Neural cell (in vitro differentiated cells): Measurements from ENCODE around the gene LUC7L2. TPM values are rescaled to one million over a fixed set of nuclear protein-coding genes. Genes with fewer than 3 reads are reported as not detected.

Experiments used
- H2AFZ ChIP-seq: fragments of 200-600, 300-800 bp; sonication (generic), shearing (Covaris generic); 2 replicates; pipeline ENCODE4 v1.6.0; 2014; ENCODE audit warnings: low read depth, mild to moderate bottlenecking, antibody characterized with exemption, low read length, moderate library complexity
- H3F3A ChIP-seq: fragments of 200-600 bp; shearing (Covaris generic); 2 replicates; pipeline ENCODE4 v1.6.1; 2016; ENCODE audit warnings: mild to moderate bottlenecking, moderate library complexity, mixed read lengths, antibody characterized with exemption, low read length; ENCODE audit not compliant: insufficient read depth, poor library complexity, severe bottlenecking
- H3K27ac ChIP-seq: fragments of 200-600, 300-800 bp; sonication (generic), shearing (Covaris generic); 2 replicates; pipeline ENCODE4 v1.5.1; 2014; ENCODE audit warnings: mild to moderate bottlenecking, low read length, moderate library complexity
- H3K27me3 ChIP-seq: fragments of 300-800, 200-600 bp; sonication (generic), shearing (Covaris generic); 2 replicates; pipeline ENCODE4 v1.6.0; 2014; ENCODE audit warnings: mild to moderate bottlenecking, low read depth, low read length, moderate library complexity; ENCODE audit not compliant: insufficient read depth
- H3K36me3 ChIP-seq: fragments of 300-800, 200-600 bp; sonication (generic), shearing (Covaris generic); 2 replicates; pipeline ENCODE4 v1.5.1; 2014; ENCODE audit warnings: mild to moderate bottlenecking, antibody characterized with exemption, low read length, moderate library complexity; ENCODE audit not compliant: insufficient read depth
- H3K4me2 ChIP-seq: fragments of 300-800, 200-600 bp; sonication (generic), shearing (Covaris generic); 2 replicates; pipeline ENCODE4 v1.6.0; 2014; ENCODE audit warnings: mild to moderate bottlenecking, low read length
- H3K4me3 ChIP-seq: fragments of 300-800, 200-600 bp; sonication (generic), shearing (Covaris generic); 2 replicates; pipeline ENCODE4 v1.5.1; 2014; ENCODE audit warnings: mild to moderate bottlenecking, low read length, moderate library complexity
- H3K79me2 ChIP-seq: fragments of 200-600 bp; shearing (Covaris generic); replicated peaks from 2 replicates; pipeline ENCODE4 v1.6.0; 2014; ENCODE audit warnings: mild to moderate bottlenecking, low read length, moderate library complexity; ENCODE audit not compliant: insufficient read depth
- H3K9ac ChIP-seq: fragments of 300-800, 200-600 bp; sonication (generic), shearing (Covaris generic); 2 replicates; pipeline ENCODE4 v1.6.1; 2016; ENCODE audit warnings: mild to moderate bottlenecking, low read length, mixed read lengths
- H3K9me2 ChIP-seq: fragments of 200-600 bp; shearing (Covaris generic); 2 replicates; pipeline ENCODE4 v1.6.1; 2016; ENCODE audit warnings: mild to moderate bottlenecking, low read length, mixed read lengths; ENCODE audit not compliant: insufficient read depth
- H3K9me3 ChIP-seq: fragments of 200-600, 300-800 bp; sonication (generic), shearing (Covaris generic); 2 replicates; pipeline ENCODE4 v1.6.1; 2016; ENCODE audit warnings: mild to moderate bottlenecking, mixed run types, low read length, moderate library complexity, mixed read lengths
- H4K20me1 ChIP-seq: fragments of 200-600 bp; shearing (Covaris generic); 2 replicates; pipeline ENCODE4 v1.6.1; 2016; ENCODE audit warnings: mild to moderate bottlenecking, mixed run types; ENCODE audit not compliant: insufficient read depth
- CTCF ChIP-seq: fragments of 450-650 bp; IDR thresholded peaks from 2 replicates; pipeline ENCODE4 v1.5.1; 2014; ENCODE audit warnings: antibody characterized with exemption, mild to moderate bottlenecking, moderate library complexity; ENCODE audit not compliant: poor library complexity, severe bottlenecking
- EP300 ChIP-seq: fragments of 450-650 bp; conservative IDR thresholded peaks from 2 replicates; pipeline ENCODE4 v1.6.1; 2014; ENCODE audit warnings: antibody characterized with exemption, mild to moderate bottlenecking, moderate library complexity; ENCODE audit not compliant: poor library complexity, severe bottlenecking
- EZH2 ChIP-seq: fragments of 200-600, 300-800 bp; shearing (Covaris generic), sonication (generic); IDR thresholded peaks from 2 replicates; pipeline ENCODE4 v1.6.1; 2014; ENCODE audit warnings: antibody characterized with exemption, low read length, borderline replicate concordance, mild to moderate bottlenecking; ENCODE audit not compliant: insufficient read depth, poor library complexity, severe bottlenecking
- MXI1 ChIP-seq: fragments of 450-650 bp; conservative IDR thresholded peaks from 2 replicates; pipeline ENCODE4 v1.6.1; 2014; ENCODE audit warnings: antibody characterized with exemption, mild to moderate bottlenecking; ENCODE audit not compliant: poor library complexity, severe bottlenecking
- POLR2AphosphoS5 ChIP-seq: IDR thresholded peaks from 2 replicates; pipeline ENCODE4 v1.6.1; 2012
- RAD21 ChIP-seq: fragments of 450-650 bp; conservative IDR thresholded peaks from 2 replicates; pipeline ENCODE4 v1.6.1; 2014; ENCODE audit warnings: antibody characterized with exemption, mild to moderate bottlenecking, moderate library complexity
- REST ChIP-seq: IDR thresholded peaks from 2 replicates; pipeline ENCODE4 v1.6.1; 2012; ENCODE audit warnings: borderline replicate concordance
- SMC3 ChIP-seq: fragments of 450-650 bp; conservative IDR thresholded peaks from 2 replicates; pipeline ENCODE4 v1.6.1; 2014; ENCODE audit warnings: antibody characterized with exemption, mild to moderate bottlenecking, moderate library complexity; ENCODE audit not compliant: poor library complexity
- TAF1 ChIP-seq: IDR thresholded peaks from 2 replicates; pipeline ENCODE4 v1.6.1; 2012; ENCODE audit warnings: low read depth
- polyA plus RNA-seq: library from polyadenylated mRNA; depleted of rRNA; stranded (reverse); fragments of >200 nt; gene quantifications from 2 replicates; pipeline ENCODE4 v1.2.3, GENCODE V29; 2014

The LUC7L2 gene
- polyA plus RNA-seq, 1 donor from 2014 or later: 153 TPM

DNA sequence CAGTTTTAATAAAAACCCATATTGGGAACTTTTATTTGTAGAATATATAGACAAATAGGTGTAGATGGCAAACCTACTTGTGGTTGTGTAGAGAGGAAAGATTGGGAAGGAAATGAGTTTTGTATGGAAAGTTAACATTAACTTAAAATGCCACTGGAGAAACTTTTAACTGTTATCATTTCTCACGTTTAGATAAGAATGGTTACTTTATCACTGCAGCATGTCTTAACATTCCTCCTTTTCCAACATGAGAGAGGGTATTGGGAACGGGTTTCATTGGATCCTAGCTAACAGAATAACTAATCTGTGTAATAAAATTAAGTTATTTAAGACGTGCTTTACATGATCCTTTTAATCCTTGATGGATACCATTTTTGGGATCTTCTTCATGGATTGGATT lies 1.8 kb downstream of the LUC7L2 start:
- no peaks in the 10 kb centered on the region for H3K27me3 ChIP-seq
- H3K9me2 ChIP-seq: no peaks in the 10 kb centered on the region
- H3K27ac ChIP-seq: no peak overlapping the region
- H3K4me2 ChIP-seq: peak overlapping the region; percentile 69
- no peaks in the 10 kb centered on the region for H3F3A ChIP-seq
- no peaks in the 10 kb centered on the region for H3K9me3 ChIP-seq
- no peaks in the 10 kb centered on the region for H3K36me3 ChIP-seq
- no peak for TF ChIP-seq CTCF
- no peak for TF ChIP-seq POLR2AphosphoS5
- TF ChIP-seq MXI1: no peak
- TF ChIP-seq EP300: no peak
- TF ChIP-seq RAD21: no peak
- H3K9ac ChIP-seq: peak overlapping the region; percentile 96
- peak overlapping the region; percentile 83 for H3K4me3 ChIP-seq
- no peaks in the 10 kb centered on the region for H4K20me1 ChIP-seq
- no peak overlapping the region for H2AFZ ChIP-seq
- peaks cover 61% of the 10 kb centered on the region for H3K79me2 ChIP-seq

- Histone ChIP-seq H3K9ac (no peak overlapping the region), H3F3A (no peaks in the 10 kb centered on the region), H3K9me2 (no peaks in the 10 kb centered on the region), H4K20me1 (no peaks in the 10 kb centered on the region), H2AFZ (no peak overlapping the region), H3K9me3 (no peaks in the 10 kb centered on the region), H3K36me3 (no peaks in the 10 kb centered on the region), H3K4me2 (peak overlapping the region; percentile 53), H3K4me3 (peak overlapping the region; percentile 83), H3K27me3 (no peaks in the 10 kb centered on the region), H3K27ac (no peak overlapping the region), H3K79me2 (peaks cover 69% of the 10 kb centered on the region)
- no peak for TF ChIP-seq EZH2
- TF ChIP-seq MXI1: no peak
- no peak for TF ChIP-seq REST
- no peak for TF ChIP-seq SMC3
- no peak for TF ChIP-seq TAF1
- TF ChIP-seq EP300: no peak
- TF ChIP-seq RAD21: no peak
- no peak for TF ChIP-seq CTCF
- TF ChIP-seq POLR2AphosphoS5: no peak
Measured at GRCh38 chr7:139362302-139362701, 2.6 kb downstream of the LUC7L2 start.
